ENCODE measurements around the gene ZBP1. TPM values are rescaled to one million over a fixed set of nuclear protein-coding genes. Genes with fewer than 3 reads are reported as not detected.

The ZBP1 gene
- total RNA-seq, 1 donor from 2014 or later, result 1.3 TPM

DNA sequence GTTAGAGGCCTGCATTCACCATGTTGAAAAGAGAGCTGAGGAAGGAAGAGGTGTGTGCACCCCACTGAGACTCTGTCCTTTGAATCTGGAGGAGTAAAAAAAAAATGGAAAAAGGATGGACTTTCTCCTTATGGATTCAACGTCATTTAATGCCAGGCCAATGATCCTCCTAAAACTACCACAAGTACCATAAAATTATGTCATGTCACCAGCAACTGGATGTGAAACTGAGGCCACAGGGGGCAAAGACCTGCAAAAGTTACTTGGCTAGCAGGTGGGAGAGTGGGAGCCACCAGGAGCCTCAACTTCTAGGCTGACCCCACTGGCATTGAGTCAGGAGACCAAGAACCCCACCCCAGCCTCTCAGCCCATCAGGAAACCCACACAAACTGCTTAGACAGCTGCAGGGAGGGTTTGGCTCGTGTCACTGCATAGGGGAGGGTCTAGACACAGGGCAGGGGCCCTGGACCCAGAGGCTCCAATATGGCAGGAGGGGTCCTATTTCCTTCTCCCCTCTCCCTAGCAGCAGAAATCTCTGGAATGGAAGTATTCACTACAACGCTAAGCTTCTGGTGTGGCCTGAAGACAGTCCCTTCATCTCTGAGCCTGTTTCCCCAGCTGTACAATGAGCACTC lies 48.3 kb downstream of the ZBP1 start:
- no peak for DNase-seq (ENCODE audit: low spot score)

DNA sequence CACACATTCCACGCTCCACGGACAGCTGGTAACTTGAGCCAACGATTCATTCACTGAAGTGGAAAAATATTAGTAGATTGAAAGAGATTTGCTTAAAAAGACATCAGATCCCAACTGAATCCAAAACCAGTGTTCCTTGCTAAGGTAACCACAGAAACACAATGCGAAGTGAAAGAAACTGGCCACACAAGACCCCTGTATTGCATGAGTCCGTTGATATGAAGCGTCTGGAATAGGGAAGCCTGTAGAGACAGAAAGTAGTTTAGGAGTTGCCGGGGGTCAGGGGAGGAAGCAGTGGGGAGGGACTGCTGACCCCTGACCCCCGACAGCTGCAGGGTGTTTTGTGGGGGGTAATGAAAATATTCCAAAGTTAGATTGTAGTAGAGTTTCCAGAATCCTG lies 49.3 kb downstream of the ZBP1 start:
- DNase-seq (ENCODE audit: low spot score), result no peak

DNA sequence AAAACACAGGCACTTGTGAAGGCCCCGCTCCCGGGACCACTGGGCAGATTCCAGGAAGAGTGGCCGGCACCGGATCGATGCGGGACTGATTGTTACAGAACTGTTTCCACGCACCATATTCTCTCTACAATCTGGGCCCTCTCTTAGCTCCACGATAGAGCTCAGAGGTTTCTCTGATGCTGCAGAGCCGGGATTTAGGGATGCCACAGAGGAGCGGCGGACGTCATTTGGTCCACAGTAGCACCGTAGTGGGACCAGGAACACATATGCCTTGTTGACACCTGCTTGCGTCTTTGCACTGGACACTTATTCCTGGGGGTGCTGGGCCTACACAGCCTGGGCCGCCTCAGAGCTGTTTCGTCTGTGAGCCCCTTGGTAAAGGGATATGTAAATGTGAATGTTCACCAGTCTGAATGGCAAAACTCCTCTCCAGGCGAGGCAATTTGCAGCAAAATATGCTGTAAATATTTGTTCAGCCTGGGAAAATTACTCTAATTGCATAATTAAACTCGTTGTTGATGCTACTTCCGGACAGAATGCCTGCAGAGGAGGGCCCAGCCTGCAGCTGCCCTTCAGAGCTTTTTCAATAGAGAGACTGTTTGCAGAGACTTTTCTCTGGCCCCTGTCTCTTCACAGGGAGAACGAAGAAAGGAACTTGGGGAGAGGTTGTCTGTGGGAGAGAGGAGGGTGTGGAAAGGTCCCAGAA lies 49.9 kb downstream of the ZBP1 start:
- DNase-seq (ENCODE audit: low spot score), result no peak

DNA sequence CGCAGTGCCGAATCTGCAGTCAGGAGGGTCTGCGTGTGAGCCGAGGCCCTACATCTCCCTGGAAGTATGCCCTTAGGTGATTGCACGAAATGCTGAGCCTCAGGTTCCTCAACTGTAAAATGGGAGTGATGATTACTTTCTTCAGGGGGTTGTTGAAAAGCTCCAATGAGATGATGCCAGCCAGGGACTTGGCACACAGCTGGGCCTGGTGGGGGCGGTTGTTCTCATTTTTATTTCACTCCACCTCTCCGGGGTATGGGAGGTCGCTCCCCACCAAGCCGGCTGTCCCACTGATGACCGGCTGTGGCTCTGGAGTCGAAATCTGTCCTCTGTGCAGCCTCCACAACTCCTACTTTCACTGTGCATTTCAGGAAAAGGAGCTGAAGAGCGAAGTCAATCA lies 51.3 kb downstream of the ZBP1 start:
- no peak for DNase-seq (ENCODE audit: low spot score)

DNA sequence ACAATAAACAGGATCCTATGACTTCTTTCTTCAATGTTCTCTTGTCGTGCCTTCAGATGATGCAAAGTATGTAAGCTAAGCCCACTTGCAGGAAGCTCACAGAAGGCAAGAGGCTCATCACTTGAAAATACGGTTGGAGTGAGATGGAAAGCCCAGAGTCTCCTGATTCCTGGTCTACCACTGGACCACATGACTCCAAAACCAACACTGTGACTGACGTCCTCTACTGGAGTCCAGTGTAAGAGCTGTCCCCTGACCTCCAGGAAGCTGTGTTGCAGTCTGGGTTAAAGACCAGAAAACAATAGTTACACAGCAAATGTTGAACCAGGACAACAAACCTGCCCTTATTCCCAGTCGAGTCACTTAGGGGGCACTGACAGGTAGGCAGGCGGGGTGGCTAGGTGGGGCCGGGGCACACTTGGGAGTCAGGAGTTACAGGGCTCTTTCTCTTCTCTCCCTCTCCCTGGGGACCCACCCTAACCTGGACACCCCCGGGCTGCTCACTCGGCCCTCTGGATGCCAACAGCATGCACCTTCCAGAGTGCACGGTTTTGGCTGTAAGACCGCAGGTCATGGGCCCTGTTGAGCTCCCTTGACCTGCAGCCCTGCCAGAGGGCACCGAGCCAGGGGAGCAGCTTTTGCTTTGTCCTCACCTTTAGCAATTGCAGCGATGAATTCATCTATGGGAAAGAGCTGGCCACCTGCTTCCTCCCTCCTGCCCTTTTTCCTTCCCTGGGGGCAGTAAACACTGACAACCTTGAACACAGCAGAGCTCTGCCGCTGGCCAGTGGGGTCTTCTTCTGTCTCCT lies 51.9 kb downstream of the ZBP1 start:
- DNase-seq (ENCODE audit: low spot score), result no peak

DNA sequence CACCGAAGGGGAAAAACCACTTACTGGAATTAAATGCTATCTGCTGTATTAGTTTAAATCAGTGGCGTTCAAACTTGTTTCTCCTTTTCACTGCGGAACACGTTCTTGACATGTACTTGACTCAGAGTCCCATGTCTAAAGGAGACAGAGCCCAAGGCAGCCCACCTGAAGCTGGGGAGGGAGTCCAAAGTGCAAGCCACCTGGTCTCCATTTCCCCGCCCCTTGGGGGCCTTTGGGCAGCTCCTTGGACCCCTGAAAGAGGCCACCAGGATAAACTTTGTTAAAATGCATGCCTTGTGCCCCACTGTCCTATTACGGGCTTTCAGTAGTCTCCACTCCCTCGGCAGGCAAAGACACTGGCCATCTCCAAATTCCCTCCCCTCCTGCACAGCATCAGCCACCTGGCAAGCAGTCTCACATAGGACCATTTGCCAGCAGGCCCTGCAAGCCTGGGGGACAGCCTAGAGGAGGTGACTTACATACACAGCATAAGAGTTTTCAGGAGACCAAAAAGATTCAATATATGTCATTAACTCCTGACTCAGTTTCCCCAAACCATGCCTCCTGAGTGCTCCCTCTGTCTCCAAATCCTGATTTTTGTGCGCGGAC lies 52.7 kb downstream of the ZBP1 start:
- no peak for DNase-seq (ENCODE audit: low spot score)

DNA sequence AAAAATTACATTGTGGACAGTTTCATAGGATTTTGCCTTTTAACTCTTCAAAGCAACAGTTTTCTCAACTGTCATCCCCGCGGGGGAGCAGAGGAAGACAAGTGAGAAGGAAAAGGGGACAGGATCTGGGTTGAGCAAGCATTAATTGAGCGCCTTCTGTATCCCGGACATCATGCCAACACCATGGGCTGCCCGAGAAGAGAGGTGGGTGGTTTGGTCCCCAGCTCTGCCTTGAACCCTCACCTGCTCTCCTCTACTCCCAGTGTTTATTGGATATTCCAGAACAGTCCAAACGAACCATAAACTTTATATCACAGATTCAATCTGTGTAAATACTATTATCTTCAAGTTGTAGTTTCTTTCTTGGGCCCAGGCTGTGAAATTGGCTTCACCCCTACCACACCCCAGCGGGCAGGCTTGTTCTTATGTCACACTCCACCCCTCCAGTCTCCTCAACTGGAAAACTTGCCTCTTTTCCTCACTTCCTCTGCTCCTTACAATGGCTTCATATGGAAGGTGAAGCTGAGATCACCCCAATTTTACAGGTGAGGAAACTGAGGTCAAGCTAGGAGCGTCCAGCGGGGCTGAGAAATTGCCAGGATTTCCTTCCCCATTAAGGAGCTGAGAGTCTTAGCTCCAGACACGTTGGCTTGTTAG lies 53.3 kb downstream of the ZBP1 start:
- DNase-seq (ENCODE audit: low spot score), result no peak

DNA sequence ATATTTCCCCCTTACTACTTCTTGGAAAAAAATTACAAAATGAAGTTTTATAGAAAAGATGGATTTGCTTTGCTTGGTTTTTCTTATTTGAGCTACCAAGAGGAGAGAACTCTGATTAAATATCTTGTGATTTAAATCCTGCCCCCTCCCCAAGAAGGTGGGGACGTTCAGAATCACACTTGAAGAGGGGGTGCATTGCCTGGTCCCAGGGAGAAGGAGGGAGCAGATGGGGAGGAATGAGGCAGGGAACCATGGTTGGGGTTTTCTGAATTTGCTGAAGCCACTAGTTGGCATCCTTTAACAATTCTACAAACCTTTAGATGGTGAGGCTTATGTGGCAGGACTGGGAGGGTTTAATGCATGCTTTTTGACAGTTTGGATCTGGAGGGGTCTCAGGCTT lies 53.8 kb downstream of the ZBP1 start:
- DNase-seq (ENCODE audit: low spot score), result no peak

DNA sequence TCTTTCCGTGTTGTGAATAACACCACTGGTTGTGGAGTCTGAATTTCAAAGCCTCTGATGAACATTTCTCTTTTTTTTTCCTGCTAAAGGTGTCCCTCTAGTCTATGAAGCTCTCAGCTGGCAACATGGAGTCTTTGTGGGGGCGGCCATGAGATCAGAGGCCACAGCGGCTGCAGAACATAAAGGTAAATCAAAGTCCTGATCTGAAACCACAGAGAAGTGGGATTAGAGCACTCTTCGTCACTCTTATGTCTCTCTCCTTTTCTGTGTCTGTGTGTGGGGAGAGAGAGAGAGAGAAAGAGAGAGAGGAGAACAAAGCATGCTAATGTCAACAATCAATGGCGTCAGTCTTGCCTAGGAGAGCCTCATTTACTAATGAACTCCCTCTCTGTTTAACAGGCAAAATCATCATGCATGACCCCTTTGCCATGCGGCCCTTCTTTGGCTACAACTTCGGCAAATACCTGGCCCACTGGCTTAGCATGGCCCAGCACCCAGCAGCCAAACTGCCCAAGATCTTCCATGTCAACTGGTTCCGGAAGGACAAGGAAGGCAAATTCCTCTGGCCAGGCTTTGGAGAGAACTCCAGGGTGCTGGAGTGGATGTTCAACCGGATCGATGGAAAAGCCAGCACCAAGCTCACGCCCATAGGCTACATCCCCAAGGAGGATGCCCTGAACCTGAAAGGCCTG lies 55.1 kb downstream of the ZBP1 start:
- DNase-seq (ENCODE audit: low spot score), result no peak

DNA sequence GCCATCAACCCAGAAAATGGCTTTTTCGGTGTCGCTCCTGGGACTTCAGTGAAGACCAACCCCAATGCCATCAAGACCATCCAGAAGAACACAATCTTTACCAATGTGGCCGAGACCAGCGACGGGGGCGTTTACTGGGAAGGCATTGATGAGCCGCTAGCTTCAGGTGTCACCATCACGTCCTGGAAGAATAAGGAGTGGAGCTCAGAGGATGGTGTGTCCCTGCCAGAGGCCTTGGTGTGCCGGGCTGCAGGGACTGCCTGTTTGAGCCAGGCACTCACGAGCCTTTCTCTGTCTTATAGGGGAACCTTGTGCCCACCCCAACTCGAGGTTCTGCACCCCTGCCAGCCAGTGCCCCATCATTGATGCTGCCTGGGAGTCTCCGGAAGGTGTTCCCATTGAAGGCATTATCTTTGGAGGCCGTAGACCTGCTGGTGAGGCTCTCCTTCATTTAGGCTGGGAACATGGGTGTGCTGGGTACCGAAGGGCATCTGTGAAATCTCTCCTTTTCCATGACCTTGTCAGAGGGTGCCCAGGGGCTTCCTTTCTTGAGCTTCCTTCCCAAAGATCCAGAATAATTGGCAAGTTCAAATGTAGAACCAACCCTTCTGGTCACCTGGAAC lies 55.9 kb downstream of the ZBP1 start:
- DNase-seq (ENCODE audit: low spot score), result no peak

DNA sequence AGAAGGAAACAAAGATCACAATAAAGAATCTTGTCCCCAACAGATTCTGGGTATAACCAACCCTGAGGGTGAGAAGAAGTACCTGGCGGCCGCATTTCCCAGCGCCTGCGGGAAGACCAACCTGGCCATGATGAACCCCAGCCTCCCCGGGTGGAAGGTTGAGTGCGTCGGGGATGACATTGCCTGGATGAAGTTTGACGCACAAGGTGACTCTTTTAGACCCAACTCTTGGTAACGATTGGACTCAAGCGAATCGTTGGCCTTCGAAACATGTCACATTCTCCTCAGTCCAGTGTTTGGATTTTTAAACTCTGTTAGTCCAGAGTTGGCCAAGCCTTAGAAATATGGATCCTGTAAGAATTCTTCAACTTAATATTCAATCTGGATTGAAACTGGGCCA lies 56.7 kb downstream of the ZBP1 start:
- DNase-seq (ENCODE audit: low spot score), result no peak

DNA sequence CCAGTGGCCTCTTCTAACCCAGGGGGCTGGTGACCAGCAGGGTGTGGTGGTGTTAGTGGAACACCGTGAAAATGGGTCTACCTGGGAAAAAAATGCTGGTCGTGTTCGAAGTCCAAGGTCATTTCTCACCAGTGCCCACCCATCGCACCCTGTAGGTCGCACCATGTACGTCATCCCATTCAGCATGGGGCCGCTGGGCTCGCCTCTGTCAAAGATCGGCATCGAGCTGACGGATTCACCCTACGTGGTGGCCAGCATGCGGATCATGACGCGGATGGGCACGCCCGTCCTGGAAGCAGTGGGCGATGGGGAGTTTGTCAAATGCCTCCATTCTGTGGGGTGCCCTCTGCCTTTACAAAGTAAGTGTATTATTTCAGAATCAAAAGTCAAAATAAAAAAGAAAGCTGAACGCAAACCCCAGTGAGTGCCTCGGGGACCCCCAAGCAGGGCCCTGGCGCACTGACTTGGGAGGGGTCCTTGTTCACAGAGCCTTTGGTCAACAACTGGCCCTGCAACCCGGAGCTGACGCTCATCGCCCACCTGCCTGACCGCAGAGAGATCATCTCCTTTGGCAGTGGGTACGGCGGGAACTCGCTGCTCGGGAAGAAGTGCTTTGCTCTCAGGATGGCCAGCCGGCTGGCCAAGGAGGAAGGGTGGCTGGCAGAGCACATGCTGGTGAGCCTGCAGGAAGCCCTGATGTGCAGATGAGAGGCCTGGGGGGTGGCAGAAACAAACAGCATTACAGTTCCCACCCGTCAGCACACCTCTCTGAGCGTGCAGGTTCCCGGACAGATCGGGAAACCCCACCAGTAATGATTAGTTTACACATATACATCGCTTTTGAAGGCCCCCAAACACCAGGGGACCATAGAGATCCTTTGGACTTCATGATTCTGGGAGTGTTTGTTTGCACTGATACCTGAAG lies 57.4 kb downstream of the ZBP1 start:
- no peak for DNase-seq (ENCODE audit: low spot score)

DNA sequence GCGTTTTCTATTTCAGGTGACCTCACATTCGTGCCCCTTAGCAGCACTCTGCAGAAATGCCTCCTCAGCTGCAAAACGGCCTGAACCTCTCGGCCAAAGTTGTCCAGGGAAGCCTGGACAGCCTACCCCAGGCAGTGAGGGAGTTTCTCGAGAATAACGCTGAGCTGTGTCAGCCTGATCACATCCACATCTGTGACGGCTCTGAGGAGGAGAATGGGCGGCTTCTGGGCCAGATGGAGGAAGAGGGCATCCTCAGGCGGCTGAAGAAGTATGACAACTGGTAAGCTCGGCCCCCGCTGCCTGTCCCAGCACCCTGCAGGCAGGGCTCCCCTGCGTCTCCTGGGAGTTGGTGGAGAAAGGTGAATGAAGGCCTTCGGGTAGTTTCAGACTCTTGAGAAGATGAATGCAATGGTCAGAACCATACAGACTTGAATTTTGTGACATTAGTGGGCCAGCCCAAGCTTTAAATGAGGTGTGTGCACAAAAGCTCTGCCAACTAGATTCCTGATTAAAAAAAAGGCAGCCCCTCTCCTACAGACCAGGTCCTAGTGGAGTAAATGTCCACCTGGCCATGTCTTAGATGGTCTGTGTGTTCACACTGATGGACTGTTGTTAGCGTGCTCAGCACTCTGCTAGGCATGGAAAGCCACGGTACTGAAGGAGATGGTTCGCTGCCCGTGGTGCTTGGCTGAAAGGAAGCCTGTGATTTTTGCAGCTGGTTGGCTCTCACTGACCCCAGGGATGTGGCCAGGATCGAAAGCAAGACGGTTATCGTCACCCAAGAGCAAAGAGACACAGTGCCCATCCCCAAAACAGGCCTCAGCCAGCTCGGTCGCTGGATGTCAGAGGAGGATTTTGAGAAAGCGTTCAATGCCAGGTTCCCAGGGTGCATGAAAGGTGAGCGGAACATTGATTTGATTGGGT lies 58.6 kb downstream of the ZBP1 start:
- no peak for DNase-seq (ENCODE audit: low spot score)

DNA sequence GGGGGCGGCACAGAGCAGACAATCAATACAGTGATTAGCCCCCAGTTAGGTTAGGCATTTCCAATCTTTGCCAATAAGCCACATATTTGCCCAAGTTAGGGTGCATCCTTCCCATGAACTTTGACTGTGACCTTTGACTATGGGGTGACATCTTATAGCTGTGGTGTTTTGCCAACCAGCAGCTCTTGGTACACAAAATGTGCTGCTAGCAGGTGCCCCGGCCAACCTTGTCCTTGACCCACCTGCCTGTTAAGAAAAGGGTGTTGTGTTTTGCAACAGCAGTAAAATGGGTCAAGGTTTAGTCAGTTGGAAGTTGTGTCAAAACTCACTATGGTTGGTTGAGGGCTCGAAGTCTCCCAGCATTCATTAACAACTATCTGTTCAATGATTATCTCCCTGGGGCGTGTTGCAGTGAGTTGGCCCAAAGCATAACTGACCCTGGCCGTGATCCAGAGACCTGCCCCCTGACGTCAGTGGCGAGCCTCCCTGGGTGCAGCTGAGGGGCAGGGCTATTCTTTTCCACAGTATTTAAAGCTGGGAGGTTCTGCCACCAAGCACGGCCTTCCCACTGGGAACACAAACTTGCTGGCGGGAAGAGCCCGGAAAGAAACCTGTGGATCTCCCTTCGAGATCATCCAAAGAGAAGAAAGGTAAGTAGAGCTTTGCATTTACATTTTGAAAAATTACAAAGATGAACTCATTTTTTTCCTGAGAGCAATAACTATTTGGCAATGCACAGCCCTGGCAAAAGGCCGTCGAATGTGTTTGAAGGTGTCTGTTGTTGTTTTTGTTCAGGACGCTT lies 59.5 kb downstream of the ZBP1 start, which contains the start of gene PCK1:
Gene PCK1, plus strand, starts transcription at position 557 of the 802 bp plus-strand sequence. CDS start 302 bp downstream, outside the sequence.
- peak; percentile 93 for DNase-seq (ENCODE audit: low spot score)

DNA sequence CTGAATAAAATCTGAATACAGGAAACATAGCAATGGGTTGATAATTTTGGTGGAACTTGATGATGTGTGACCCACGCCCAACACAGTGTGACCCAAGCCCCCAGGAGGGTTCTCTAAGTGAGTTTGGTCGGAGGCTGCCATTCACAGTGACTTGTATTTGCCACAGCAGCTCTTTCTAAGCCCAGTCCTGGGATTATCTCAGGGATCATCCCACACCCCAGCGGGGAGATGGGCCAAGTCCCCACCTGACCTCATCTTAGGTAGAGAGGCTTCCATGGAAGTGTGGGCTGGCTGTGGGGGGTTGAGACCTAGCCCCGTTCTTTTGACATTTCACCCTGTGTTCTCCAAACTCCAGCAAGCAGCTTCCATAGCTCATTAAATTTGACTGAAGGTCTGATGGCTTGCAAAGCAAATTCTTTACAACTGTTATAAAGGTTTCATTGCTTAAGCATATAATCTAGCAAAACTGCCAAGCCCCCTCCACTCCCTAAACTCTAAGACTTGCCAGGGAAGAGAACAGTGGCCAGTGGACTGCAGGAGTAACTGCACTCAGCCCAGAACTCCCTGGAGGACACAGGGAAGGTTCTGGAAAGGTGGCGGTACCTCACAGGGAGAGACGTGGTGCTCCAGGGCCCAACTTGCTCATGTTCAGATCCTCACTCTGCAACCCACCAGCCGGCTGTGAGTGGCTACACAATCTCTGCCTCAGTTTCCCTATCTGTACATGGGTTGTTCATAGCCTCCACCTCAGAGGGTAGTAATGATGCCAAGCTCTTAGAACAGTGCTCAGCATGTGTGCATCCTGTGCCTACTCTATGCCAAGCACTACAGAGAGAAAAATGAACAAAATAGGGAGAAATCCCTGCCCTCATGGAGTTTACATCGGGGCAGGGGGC lies 60.3 kb downstream of the ZBP1 start:
- no peak for DNase-seq (ENCODE audit: low spot score)

DNA sequence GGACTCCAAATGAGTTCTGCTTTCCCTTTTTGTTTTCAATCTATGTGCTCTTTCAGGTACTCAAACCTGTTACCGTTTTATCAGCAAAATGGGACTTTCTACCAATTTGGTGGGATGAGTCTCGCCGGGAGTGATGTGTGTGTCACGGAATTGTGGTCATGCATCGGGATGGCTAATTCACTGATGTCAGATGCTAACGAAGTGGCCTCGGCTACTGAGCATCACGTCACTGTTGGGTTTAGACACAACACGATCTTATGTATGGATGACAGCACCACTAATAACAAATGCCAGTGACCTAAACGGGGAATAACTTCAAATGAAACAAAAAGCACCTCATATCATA lies 61.0 kb downstream of the ZBP1 start:
- no peak for DNase-seq (ENCODE audit: low spot score)

All from mucosa of gallbladder (tissue), 1 donor.